GM12874 (cell line): Measurements from ENCODE around the gene NFKBIZ.

Source experiments
- TF ChIP-seq, protein P1 (sequence below): IDR thresholded peaks from 2 replicates; pipeline ENCODE4 v1.5.1; 2011; ENCODE audit warnings: low read depth, mild to moderate bottlenecking, control low read depth, low read length, moderate library complexity; ENCODE audit not compliant: insufficient read depth

The NFKBIZ gene, protein sequence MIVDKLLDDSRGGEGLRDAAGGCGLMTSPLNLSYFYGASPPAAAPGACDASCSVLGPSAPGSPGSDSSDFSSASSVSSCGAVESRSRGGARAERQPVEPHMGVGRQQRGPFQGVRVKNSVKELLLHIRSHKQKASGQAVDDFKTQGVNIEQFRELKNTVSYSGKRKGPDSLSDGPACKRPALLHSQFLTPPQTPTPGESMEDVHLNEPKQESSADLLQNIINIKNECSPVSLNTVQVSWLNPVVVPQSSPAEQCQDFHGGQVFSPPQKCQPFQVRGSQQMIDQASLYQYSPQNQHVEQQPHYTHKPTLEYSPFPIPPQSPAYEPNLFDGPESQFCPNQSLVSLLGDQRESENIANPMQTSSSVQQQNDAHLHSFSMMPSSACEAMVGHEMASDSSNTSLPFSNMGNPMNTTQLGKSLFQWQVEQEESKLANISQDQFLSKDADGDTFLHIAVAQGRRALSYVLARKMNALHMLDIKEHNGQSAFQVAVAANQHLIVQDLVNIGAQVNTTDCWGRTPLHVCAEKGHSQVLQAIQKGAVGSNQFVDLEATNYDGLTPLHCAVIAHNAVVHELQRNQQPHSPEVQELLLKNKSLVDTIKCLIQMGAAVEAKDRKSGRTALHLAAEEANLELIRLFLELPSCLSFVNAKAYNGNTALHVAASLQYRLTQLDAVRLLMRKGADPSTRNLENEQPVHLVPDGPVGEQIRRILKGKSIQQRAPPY

DNA sequence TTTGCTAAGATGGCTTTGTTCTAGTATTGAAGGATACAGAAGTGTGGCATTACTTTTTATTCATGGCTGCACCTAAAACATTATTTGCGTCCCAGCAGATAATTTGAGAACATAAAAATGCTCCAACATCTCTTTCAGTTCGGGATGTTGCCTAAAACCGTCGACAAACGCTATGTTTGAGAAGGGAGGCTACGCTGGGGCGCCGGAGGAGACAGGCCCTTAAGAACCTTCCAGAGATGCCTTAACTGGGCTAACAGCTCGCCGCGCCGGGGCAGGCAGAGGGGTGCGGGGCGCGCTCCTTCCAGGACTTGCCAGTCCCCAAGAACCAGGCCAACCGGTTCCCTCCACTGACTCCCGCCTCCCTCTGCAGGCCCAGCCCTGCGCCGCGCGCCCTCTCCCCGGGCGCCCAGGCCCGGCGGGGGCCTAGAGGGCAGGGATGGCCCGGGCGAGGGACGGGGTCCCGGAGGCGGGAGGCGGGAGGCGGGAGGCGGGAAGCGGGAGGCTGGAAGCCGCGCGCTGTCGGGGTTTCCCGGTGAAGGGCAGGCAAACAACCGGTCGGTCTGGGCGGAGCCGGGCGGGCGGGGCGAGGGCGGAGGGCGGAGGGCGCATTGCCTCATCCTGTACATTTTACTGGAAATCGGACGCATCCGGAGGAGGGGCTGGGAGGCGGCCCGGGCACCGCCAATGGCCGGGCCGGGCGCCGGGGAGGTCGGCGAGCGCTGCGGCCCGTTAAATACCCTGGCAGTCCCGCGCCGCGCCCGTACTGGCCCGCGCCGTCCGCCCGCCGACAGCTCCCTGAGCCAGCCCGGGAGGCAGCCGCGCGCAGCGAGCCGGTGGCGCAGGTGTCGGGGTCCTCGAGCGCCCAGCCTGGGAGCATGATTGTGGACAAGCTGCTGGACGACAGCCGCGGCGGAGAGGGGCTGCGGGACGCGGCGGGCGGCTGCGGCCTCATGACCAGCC, at the start of gene NFKBIZ:
Gene NFKBIZ, plus strand, starts transcription at position 761 of the 960 bp plus-strand sequence. Its CDS starts 115 bp downstream, at position 876.
- TF ChIP-seq, protein P1, sequence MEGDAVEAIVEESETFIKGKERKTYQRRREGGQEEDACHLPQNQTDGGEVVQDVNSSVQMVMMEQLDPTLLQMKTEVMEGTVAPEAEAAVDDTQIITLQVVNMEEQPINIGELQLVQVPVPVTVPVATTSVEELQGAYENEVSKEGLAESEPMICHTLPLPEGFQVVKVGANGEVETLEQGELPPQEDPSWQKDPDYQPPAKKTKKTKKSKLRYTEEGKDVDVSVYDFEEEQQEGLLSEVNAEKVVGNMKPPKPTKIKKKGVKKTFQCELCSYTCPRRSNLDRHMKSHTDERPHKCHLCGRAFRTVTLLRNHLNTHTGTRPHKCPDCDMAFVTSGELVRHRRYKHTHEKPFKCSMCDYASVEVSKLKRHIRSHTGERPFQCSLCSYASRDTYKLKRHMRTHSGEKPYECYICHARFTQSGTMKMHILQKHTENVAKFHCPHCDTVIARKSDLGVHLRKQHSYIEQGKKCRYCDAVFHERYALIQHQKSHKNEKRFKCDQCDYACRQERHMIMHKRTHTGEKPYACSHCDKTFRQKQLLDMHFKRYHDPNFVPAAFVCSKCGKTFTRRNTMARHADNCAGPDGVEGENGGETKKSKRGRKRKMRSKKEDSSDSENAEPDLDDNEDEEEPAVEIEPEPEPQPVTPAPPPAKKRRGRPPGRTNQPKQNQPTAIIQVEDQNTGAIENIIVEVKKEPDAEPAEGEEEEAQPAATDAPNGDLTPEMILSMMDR, result no peak

DNA sequence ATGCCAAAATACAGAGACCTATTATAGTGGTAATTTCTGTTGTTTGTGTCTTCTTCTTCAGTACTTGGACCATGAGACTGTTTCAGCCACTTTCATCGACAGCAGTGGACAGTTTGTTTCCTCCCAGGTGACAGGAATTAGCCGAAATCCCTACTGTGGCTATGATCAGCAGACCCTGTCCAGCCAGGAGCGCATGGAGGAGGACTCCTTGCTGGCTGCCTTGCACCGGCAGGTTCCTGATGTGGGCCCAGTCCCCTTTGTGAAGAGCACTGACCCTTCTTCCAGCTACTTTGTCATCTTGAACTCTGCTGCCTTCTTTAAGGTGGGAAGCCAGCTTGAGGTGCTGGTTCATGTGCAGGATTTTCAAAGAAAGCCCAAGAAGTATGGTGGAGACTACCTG, 48.1 kb upstream of the NFKBIZ start:
- TF ChIP-seq, protein P1, result no peak

DNA sequence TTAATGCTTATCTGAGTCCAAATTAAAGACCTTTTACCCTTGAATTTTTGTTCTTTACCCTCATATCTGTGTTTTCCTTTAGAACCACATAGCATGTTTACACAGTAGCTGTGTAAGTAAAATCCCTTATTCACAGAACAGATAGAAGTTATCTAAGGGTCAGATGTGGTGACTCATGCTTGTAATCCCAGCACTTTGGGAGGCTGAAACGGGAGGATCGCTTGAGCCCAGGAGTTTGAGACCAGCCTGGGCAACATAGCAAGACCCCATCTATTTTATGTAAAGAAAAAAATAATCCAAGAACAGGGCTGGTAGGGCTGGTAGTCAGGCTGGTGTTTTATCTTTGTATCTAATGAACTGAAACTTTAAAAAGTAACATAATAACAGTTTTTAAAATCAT, 47.1 kb upstream of the NFKBIZ start:
- TF ChIP-seq, protein P1, result no peak

DNA sequence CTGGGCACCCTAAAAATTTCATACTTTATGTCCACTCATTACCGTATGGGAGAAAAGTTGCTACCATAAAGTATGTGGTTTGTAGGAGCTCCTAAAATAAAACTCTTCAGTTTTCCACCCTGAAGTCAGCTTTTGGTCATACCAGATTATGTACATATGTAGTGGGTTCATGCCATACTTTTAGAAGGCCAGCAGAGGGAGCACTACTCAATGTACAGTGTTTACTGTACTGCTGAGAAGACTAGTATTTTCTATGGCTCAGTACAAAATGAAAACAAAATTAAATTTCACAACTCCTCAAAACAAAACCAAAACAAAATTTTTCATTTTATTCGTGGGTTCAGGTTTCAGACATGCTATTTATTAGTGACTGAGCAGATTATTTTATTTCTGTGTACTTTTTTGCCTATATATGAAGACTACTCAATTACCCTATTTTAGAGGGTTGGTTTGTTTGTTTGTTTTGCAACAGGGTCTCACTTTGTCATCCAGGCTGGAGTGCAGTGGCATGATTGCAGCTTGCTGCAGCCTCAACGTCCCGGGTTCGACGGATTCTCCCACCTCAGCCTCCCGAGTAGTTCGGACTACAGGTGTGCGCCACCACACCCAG, 46.0 kb upstream of the NFKBIZ start:
- TF ChIP-seq, protein P1, result peak; percentile 73

DNA sequence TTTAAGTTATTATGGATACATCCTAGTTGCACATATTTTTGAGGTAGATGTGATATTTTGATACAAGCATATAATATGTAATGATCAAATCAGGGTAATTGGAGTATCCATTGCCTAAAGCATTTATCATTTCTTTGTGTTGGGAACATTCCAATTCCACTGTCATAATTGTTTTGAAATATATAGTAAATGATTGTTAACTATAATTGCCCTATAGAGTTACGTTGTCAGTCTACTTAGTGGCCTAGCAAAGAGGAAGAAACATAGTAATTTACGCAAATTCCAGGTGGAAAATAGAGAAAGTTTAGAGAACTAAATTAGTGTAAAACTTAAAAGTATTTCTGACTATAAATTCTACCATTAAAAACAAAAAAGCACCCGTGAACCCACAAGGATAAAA, 45.4 kb upstream of the NFKBIZ start:
- TF ChIP-seq, protein P1, result no peak

DNA sequence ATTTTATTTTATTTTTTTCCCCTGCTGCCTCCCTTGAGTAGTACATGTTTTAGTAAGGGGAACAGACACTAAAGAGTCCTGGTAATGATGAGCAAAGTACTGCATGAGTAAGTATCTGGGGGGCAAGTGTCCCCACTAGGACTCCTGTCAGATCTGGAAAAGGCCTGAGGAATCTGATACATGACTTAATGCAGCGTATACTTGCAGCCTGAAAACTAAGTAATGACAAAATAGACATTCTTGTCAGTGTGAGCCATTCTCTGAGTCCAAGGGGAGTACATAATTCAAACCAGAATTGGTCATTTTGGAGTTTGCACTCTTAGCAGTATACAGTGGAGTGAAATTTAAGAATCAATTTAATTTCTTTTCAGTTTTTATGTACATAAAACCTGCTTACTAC, 42.8 kb upstream of the NFKBIZ start:
- TF ChIP-seq, protein P1, result no peak

DNA sequence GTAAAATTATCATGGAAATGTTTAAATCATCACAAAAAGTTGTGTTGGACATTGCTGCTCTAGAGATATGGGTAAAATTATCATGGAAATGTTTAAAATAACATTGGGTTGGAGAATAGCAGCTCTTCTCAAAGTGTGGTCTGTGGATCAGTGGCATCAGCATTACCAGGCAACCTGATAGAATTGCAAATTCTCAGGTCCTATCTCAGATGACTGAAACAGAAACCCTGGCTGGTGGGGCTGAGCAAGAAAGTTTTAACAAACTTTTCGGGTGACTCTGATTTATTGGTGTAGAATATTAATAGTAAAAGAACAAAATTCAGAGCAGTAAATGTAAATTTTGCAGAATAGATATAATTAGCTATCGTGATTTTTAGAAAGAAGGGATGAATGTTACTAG, 41.4 kb upstream of the NFKBIZ start:
- TF ChIP-seq, protein P1, result no peak
